ENCODE results near the gene KRT3.

Gene KRT3

DNA sequence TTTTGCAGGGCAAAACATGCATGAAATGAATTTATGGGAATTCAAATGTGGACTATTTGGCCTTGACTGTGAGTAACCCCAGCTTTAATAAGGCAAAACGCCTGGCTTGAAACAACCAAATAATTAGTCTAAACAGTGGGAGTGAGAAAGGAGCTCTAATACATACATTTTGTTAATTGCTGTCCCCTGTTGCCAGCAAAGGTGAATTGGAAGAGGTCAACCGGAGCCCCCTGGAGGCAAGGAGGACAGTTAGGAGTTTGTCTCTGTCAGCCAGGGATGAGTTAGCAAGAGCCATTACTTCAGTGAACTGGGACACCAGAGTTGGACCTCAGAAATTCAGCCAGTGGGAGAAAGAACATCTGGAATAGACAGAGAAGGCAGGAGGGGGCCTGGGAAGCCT, 36.2 kb downstream of the KRT3 start:
- TF ChIP-seq CTCF (conservative IDR thresholded peaks at IDR 0.05; ENCODE audit: low read length), result no peak
- DNase-seq (ENCODE audit: low read depth), result no peak
- no peak overlapping the region for H3K4me3 ChIP-seq (ENCODE audit: low read length)

DNA sequence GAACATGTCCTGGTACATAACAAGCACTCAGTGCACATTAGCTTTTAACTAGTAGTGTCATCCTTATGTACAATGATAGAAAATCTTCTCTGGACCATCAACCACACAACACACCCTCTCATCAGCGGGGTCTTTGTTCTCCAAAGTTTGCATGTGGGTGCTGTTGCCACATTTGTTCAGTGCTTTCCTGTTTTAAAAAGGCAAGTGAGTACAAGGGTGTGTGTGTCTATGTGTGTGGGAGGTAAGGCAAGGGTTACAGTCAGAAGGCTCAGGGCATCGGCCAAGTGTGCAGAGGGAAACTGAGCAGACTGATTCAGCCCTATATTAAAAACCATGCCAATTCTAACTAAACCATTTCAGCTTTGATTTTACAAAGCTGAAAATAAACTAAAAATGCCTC, 36.7 kb downstream of the KRT3 start:
- no peak overlapping the region for H3K4me3 ChIP-seq (ENCODE audit: low read length)
- TF ChIP-seq CTCF (conservative IDR thresholded peaks at IDR 0.05; ENCODE audit: low read length), result no peak
- DNase-seq (ENCODE audit: low read depth), result no peak

- H3K4me3 ChIP-seq (ENCODE audit: low read length), result no peak overlapping the region
- no peak for DNase-seq (ENCODE audit: low read depth)
- no peak for TF ChIP-seq CTCF (conservative IDR thresholded peaks at IDR 0.05; ENCODE audit: low read length)
Measured at GRCh38 chr12:52757449-52758176, 38.3 kb downstream of the KRT3 start.

DNA sequence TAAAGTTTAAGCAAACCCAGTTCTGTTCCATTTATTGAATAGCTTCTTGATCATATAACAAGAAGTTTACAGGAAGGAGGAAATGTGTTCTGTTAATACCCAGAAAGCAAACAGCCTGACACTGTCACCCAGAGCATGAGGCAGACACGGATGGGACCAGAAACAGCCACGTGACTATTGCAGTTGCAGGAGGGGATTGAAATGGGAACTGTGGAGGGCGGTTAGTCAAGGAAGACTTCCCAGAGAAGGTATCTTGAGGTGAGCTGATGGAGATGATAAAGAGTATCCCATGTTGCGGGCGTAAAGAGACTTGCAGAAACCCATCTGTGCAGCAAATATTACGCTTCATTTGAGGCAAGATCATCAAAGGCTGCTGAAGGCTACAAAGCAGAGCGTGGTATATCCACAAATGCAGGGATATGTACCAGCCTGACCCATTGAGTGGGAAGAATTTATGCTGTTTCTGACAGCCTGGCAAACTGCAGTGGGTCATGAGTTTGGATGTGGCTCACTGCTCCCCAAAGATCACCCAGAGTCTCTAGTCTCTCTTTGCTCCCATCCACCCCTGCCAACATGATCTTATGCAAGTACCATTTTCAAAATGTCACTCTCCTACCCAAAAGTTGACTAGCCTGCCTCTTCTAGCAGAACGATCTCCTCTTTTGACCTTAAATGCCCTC, 39.5 kb downstream of the KRT3 start:
- no peak for TF ChIP-seq CTCF (conservative IDR thresholded peaks at IDR 0.05; ENCODE audit: low read length)
- H3K4me3 ChIP-seq (ENCODE audit: low read length), result no peak overlapping the region
- no peak for DNase-seq (ENCODE audit: low read depth)

DNA sequence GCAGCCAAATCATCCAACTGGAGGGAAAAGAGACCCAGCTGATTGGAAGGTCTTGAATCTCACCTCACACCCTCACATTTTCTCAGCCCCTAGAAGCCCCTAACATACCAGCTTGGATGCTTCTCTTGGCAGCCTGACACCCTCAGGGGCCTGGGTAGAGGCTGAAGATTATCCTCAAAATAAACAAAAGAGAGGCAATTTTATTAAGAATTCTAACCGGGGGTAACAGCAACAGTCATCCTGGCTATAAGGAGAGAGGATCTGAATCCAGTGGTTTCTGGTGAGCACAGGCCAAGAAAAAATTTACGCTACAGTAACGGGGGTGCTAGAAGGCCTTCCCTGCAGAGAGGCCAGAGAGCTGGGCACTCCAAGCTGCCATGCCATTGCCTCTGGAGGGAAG, 40.4 kb downstream of the KRT3 start:
- no peak for DNase-seq (ENCODE audit: low read depth)
- H3K4me3 ChIP-seq (ENCODE audit: low read length), result no peak overlapping the region
- no peak for TF ChIP-seq CTCF (conservative IDR thresholded peaks at IDR 0.05; ENCODE audit: low read length)

DNA sequence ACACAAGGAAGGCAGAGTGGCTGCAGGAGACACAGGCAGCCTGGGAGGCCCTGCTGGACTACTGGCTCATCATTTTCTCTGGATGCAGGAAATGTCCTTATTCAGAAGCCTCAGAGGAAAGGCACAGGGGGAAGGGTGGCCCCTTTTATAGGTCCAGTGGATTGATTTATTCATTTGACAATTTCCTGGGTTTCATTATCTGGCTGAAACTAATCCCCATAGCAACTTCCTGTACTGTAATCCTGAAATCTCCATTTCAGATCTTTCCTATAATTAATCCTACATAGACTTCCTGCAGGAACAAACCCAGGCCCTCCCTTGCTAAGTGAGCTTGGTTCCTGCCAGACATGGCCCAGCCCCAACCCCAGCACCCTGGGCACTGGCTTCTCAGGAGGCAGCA, 41.8 kb downstream of the KRT3 start:
- H3K4me3 ChIP-seq (ENCODE audit: low read length), result no peak overlapping the region
- no peak for DNase-seq (ENCODE audit: low read depth)
- TF ChIP-seq CTCF (conservative IDR thresholded peaks at IDR 0.05; ENCODE audit: low read length), result no peak

DNA sequence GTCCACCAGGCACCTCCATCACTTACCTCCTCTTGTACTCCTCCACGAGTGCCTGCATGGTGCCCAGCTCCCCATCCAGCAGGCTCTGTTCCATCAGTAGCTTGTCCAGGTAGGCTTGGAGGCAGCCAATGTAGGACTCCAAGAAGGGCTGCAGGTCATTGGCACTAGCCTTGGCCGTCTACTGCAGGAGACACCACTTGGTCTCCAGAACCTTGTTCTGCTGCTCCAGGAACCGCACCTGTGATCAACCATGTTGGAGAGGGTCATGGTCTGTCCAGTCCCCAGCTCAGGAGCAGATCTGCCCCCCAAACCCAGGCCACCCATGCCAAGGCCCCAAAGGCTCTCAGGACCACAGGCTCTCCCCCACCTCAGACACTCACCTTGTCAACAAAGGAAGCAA, 42.6 kb downstream of the KRT3 start:
- no peak overlapping the region for H3K4me3 ChIP-seq (ENCODE audit: low read length)
- no peak for TF ChIP-seq CTCF (conservative IDR thresholded peaks at IDR 0.05; ENCODE audit: low read length)
- DNase-seq (ENCODE audit: low read depth), result no peak
